Heart right ventricle (tissue), 16 donors: ENCODE measurements around the gene BLVRB. TPM values are rescaled to one million over a fixed set of nuclear protein-coding genes. Genes with fewer than 3 reads are reported as not detected.
"Not testable (repeated sequence)": the region's sequence is repeated elsewhere in the genome, so short reads cannot be mapped to it uniquely, and the experiment has no call there.

Experiments used
- ATAC-seq, 8 donors: fragments of 200-7000 bp; cut with Tn5 transposase; one replicate each; pipeline ENCODE4 v1.9.1; 2020; ENCODE audit warnings: mild to moderate bottlenecking in 8 of 8, moderate library complexity in 8 of 8, moderate number of reproducible peaks in 1 of 8
- DNase-seq, 2 donors: peaks; one replicate each; pipeline ENCODE4 v3.0.0-alpha.2; 2020
- H3K27ac ChIP-seq, 10 donors: fragments of 200-600 bp; sonication (generic) in 2 of 10; one replicate each; pipeline versions ENCODE4 v1.5.0 to v1.8.0; 2020 to 2022; ENCODE audit warnings: mild to moderate bottlenecking in 3 of 10
- H3K27me3 ChIP-seq, 7 donors: fragments of 200-600 bp; one replicate each; pipeline ENCODE4 v1.8.0; 2021 to 2022; ENCODE audit warnings: mild to moderate bottlenecking in 2 of 7
- H3K36me3 ChIP-seq, 9 donors: fragments of 200-600 bp; sonication (generic) in 1 of 9; one replicate each; pipeline versions ENCODE4 v1.5.0 to v1.8.0; 2020 to 2022; ENCODE audit warnings: mild to moderate bottlenecking in 2 of 9
- H3K4me1 ChIP-seq, 9 donors: fragments of 200-600 bp; sonication (generic) in 1 of 9; one replicate each; pipeline versions ENCODE4 v1.5.0 to v1.8.0; 2020 to 2022; ENCODE audit warnings: mild to moderate bottlenecking in 4 of 9
- H3K4me3 ChIP-seq, 10 donors: fragments of 200-600 bp; sonication (generic) in 2 of 10; one replicate each; pipeline versions ENCODE4 v1.5.0 to v1.8.0; 2020 to 2022; ENCODE audit warnings: mild to moderate bottlenecking in 7 of 10, moderate library complexity in 2 of 10
- H3K9me3 ChIP-seq, 11 donors: fragments of 200-600 bp in 10 of 11; sonication (generic) in 2 of 11; one replicate each; pipeline versions ENCODE4 v1.5.0 to v1.8.0; 2013 to 2022; ENCODE audit warnings: mild to moderate bottlenecking in 2 of 11, control low read depth in 1 of 11, moderate library complexity in 1 of 11
- CTCF ChIP-seq, 9 donors: fragments of 200-600 bp; sonication (generic) in 2 of 9; IDR thresholded peaks; one replicate each; pipeline versions ENCODE4 v1.5.0 to v1.8.0; 2021 to 2022; ENCODE audit warnings: antibody characterized with exemption in 9 of 9, mild to moderate bottlenecking in 5 of 9, moderate library complexity in 1 of 9
- WGBS, 2 donors: extraction: QIAGEN DNeasy Blood & Tissue Kit; methylation state at CpG; one replicate each; pipeline ENCODE4 v1.1.7; 2013; ENCODE audit warnings: inconsistent platforms in 1 of 2; 5-methylcytosine and 5-hydroxymethylcytosine counted together
- intact Hi-C, 10 donors: fragments of 100-400 bp; cut with DNase I; formaldehyde crosslinking; loops; one replicate each; pipeline versions ENCODE4 v1.11.1 to v1.14.2; 2022
- polyA plus RNA-seq, 2 donors: library from polyadenylated mRNA; stranded (reverse); fragments of 200-250 nt; gene quantifications; one replicate each; pipeline ENCODE4 v1.2.3, GENCODE V29; 2013
- total RNA-seq, 10 donors: library from RNA; stranded (reverse); fragmentation: NEBNext Ultra II Directional in 3 of 10; extraction: Animal tissue kit (Norgen Biotek cat#: 25700) in 3 of 10; gene quantifications; one replicate each; pipeline versions ENCODE4 v1.2.1 to v1.2.4, GENCODE V29; 2021 to 2023
- donor health status: Arrhythmogenic right ventricular cardiomyopathy.
- donor health status: ischemic (EF 13 %, LVEDD 7.1; RV severe dilation, severe dysfunction).
- donor health status: healthy with polysubstance abuse.
- donor health status: DM: no; HTN: yes; CAD: no.
- donor health status: DM: no; HTN: no; CAD: no.
- donor health status: ischemic (EF 25% LVEDD 6.9; RV normal size, moderate dysfunction).
- donor health status: ischemic (EF 25% LVEDD 5.7; RV mildly dilated, moderate dysfunction).
- donor health status: healthy.
- donor health status: DM: yes; HTN: yes; CAD: no.
- donor health status: Ischemic cardiomyopathy.
- donor health status: ischemic (EF 35%, LVEDD 5.7; RV mildly dilated, moderate dysfunction).
- donor health status: nonischemic (EF 11% LVEDD 7.7; RV severe dilation, severe dysfunction).
- donor health status: DM: yes; HTN: yes; CAD: no.
- donor health status: PGD.
- donor health status: ischemic (EF 29% LVEDD 5.4; RV normal size, mild dysfunction).
- donor health status: nonischemic (EF 23%, LVEDD 6.1; RV moderate dilation, normal function).

BLVRB gene
- total and polyA plus RNA-seq, 12 donors: 70.9 to 213 (median 95.1) TPM

GRCh38 chr19:40441719-40442253 lies 23.8 kb downstream of the BLVRB start:
- Histone ChIP-seq H3K4me3 (peak overlapping the region in 2 of 10 donors; percentile 84 to 90), H3K36me3 (peaks cover 0 to 31% (median 22%) of the 10 kb centered on the region in 9 donors), H3K27me3 (no peaks in the 10 kb centered on the region), H3K4me1 (peaks cover 10 to 41% (median 27%) of the 10 kb centered on the region in 9 donors), H3K9me3 (no peaks in the 10 kb centered on the region), H3K27ac (peak overlapping the region in 6 of 10 donors; percentile 82 to 100 (median 98))
- 72 to 81% methylated on average over 11 of the region's 11 CpGs for WGBS, 2 donors
- no peak for TF ChIP-seq CTCF (IDR thresholded peaks at IDR 0.05)
- DNase-seq (no peak), ATAC-seq (no peak)
- intact Hi-C loops: loop anchor here in 3 of 10 donors (2.0 to 10.0 kb wide), 2 partner anchors 15 to 97 kb away; partner anchors contain the start of genes C19orf47 (in 2 of the 3) and PLD3 (in 2 of the 3)

GRCh38 chr19:40438284-40438683 lies 27.3 kb downstream of the BLVRB start:
- whole genome bisulfite sequencing, 2 donors: 92 to 94% methylated on average over 3 of the region's 3 CpGs
- TF ChIP-seq CTCF (IDR thresholded peaks at IDR 0.05): no peak
- Histone ChIP-seq H3K4me1 (peaks cover 10 to 46% (median 36%) of the 10 kb centered on the region in 9 donors), H3K27me3 (no peaks in the 10 kb centered on the region), H3K27ac (no peak overlapping the region), H3K36me3 (peaks cover 0 to 29% (median 22%) of the 10 kb centered on the region in 9 donors), H3K4me3 (no peak overlapping the region), H3K9me3 (no peaks in the 10 kb centered on the region)
- DNase-seq: no peak
- no peak for ATAC-seq
- intact Hi-C loops: no loop called here

- intact Hi-C loops: loop anchor here in 3 of 10 donors (1.0 kb wide), 3 partner anchors 8 to 11 kb away; partner anchors contain the start of genes SERTAD1 (in 1 of the 3) and SERTAD3 (in 1 of the 3)
- H3K36me3 ChIP-seq: no peaks in the 10 kb centered on the region
- H3K27me3 ChIP-seq: no peaks in the 10 kb centered on the region
- DNase-seq (peak; percentile 91), ATAC-seq (peak; percentile 96 to 99 (median 98))
- H3K9me3 ChIP-seq: no peaks in the 10 kb centered on the region
- H3K4me1 ChIP-seq: peaks cover 0 to 29% (median 25%) of the 10 kb centered on the region in 9 donors
- no peak for TF ChIP-seq CTCF (IDR thresholded peaks at IDR 0.05)
- peak overlapping the region; percentile 86 to 99 (median 94) for H3K27ac ChIP-seq
- peak overlapping the region in 9 of 10 donors; percentile 30 to 56 (median 51) for H3K4me3 ChIP-seq
- 0 to 1% methylated on average over 41 to 50 of the region's 50 CpGs for WGBS, 2 donors
Observed at GRCh38 chr19:40433391-40434216, 31.9 kb downstream of the BLVRB start.

- ATAC-seq: not testable (repeated sequence)
- WGBS, 2 donors: 48 to 52% methylated on average over 7 of the region's 7 CpGs
- H3K4me1 ChIP-seq: peaks cover 0 to 29% (median 25%) of the 10 kb centered on the region in 9 donors
Observed at GRCh38 chr19:40432760-40433159, 32.8 kb downstream of the BLVRB start.

More at GRCh38 chr19:40432760-40433159, 32.8 kb downstream of the BLVRB start:
- not testable (repeated sequence) for H3K9me3 ChIP-seq, H3K27me3 ChIP-seq, H3K36me3 ChIP-seq, DNase-seq
- peak overlapping the region; percentile 86 to 99 (median 94) for H3K27ac ChIP-seq
- intact Hi-C loops: loop anchor here in 2 of 10 donors (1.0 kb wide), 2 partner anchors 7 to 12 kb away; partner anchors contain the start of genes SERTAD1 (in 1 of the 2) and SERTAD3 (in 1 of the 2)
- H3K4me3 ChIP-seq: peak overlapping the region in 8 of 10 donors; percentile 30 to 56 (median 52)
